NCI-H345 (cell line): Measurements from ENCODE around the gene MAP2K6.

Experiments
- DNase-seq: peaks from one replicate; lab custom pipeline; 2025; lab: John Stamatoyannopoulos, UW

Gene MAP2K6

DNA sequence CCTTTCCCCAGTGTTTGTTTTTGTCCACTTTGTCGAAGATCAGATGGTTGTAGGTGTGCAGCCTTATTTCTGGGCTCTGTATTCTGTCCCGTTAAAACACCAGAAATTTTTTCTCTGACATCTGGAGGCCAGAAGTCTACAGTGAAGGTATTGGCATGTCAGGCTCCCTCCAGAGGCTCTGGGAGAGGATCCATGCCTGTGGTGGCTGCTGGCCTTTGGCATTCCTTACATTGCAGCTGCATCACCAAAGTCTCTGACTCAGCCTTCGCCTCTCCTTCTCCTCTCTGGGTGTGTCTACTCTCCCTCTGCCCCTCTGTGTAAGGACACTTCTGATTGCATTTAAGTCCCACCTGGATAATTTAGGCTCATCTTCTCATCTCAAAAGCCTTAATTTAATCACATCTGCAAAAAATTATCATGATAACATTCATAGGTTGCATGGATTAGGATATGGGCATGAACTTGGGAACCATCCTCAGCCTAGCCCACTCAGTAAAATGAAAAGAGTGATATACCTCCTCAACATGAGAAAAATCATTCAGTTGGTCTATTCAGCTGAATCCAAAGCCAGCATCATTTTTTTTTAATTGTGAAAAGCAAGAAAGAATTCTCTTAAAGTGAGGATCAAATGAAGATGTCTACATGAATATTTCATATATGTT, 78.0 kb downstream of the MAP2K6 start:
- no peak for DNase-seq

DNA sequence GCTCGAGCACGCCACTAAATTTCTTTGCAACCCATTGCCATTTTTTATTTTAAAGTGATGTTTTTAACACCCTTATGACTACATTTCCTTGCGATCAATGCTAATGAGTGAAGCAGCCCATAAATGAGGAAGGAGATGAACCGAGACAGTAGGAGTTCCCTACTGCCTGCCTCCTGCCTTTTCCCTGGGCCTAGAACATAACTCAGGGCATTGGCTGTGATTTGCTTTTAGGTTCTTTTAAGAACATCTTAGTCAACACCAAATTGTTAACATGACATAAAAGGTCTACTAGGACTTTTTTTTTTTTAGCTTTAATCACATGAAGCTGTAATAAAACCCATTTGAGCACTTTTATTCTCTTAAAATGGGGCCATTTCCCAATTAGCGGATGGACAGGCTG, 81.3 kb downstream of the MAP2K6 start:
- DNase-seq = no peak

- DNase-seq = no peak
Measured at GRCh38 chr17:69497161-69497560, 82.7 kb downstream of the MAP2K6 start.

- DNase-seq = no peak
Measured at GRCh38 chr17:69499318-69499717, 84.8 kb downstream of the MAP2K6 start.

- DNase-seq = no peak
Measured at GRCh38 chr17:69500911-69501429, 86.5 kb downstream of the MAP2K6 start.

DNA sequence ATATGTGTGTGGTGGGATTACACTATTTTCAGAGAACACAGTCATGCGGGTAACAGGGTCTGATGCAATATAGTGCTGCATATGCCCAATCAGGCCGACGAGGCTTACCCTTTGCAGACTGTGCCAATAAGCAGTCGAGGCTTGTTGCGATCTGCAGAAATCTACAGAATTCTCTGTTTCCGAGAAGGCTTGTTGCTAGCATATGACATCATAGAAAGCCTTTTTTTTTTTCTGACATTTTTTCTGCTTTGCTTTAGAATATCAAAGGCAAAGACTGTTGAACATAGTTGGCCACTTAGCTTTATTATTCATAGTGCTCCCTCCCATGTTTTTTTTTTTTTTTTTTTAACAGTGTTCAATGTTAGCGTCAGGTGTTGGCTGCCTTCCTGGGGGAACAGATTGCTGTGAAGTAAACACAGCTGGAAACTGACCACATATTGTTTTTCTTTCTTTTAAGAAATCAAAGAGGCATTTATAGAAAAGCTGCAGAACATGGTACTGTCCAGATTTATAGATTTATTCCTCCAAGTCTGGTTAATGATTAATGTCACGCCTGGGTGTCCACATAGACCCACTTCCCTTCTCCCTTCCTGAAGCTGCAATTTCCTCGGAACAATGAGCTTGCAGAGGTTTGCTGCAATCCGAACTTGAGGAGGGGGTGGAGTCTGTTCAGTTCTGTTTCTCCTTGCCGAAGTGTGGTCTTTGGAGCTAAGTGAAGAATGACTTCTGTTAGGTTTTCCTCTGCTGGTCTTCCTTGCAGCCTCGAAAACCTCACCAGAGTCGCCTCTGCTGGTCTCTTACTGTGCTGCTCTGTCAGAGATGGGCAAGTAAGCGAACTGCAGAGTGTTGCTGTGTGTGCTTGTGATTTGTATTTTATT, 87.3 kb downstream of the MAP2K6 start:
- peak; percentile 30 for DNase-seq

GRCh38 chr17:69503711-69504110, 89.2 kb downstream of the MAP2K6 start:
- DNase-seq = no peak

DNA sequence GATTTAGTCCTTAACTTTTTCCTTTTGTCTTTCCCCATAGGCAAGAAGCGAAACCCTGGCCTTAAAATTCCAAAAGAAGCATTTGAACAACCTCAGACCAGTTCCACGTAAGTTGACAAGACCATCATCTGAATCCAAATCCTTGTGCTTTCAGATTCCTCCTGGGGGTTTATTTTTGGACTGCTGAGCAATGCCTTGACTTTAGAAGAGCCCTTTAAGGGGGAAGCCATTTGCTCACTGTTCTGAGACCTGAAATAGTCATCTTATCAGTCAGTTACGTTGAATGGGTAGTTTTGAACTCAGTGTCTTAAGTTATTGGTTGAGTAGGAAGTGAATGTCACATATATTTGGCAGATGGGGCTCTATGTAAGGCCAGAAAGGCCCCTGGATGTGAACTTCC, 91.2 kb downstream of the MAP2K6 start:
- no peak for DNase-seq

DNA sequence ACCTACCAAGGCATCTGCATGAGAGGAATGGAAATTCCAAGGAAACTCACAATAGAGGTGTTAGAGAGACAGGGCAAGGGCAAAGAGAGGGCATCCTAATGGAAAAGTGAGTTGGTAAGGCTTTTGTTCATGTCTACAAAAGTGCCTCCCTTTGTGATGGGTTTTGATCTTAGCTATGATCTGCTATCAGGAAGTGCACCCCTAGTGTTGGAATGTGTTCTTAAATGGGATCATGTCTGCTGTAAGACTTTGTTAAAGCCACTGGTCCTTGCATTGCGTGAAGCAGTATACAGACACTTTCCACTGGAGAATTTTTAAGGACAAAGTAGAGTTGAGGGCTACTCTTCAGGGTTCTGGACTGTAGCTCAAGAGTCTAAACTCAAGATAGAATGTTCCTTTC, 92.0 kb downstream of the MAP2K6 start:
- no peak for DNase-seq

GRCh38 chr17:69508814-69509213, 94.3 kb downstream of the MAP2K6 start:
- DNase-seq = no peak

DNA sequence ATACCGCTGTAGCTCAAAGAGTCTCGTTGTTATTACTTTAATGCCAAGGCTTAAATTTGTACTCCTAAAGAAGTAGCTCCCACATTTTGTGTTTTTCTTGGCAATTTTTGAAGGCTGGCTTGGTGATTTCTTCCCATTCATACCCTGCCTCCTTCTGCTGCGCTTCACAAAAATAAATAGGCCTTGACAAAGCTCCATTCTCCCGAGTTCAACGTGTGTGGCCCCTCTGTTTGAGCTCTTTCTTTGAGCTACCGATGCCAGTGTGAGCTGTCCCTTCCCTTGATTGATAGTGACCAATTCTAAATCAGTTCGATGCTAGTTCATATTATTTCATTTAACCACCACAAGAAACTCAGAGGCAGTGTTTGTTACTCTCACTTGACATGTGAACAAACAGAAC, 96.8 kb downstream of the MAP2K6 start:
- no peak for DNase-seq

- DNase-seq = no peak
Measured at GRCh38 chr17:69512946-69513345, 98.4 kb downstream of the MAP2K6 start.

DNA sequence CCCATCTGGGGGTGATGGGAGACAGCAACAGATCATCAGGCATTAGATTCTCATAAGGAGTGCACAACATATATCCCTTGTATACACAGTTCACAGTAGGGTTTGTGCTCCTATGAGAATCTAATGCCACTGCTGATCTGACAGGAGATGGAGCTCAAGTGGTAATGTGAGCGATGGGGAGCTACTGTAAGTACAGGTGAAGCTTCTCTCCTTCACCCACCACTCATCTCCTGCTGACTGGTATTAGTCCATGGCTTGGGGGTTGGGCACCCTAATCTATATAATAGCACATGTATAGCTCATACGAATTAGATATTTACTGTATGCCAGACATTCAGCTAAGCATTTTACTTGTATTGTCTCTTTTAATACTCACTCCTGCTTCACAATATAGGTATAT, 101.7 kb downstream of the MAP2K6 start:
- no peak for DNase-seq

- DNase-seq = no peak
Measured at GRCh38 chr17:69516911-69517310, 102.4 kb downstream of the MAP2K6 start.

DNA sequence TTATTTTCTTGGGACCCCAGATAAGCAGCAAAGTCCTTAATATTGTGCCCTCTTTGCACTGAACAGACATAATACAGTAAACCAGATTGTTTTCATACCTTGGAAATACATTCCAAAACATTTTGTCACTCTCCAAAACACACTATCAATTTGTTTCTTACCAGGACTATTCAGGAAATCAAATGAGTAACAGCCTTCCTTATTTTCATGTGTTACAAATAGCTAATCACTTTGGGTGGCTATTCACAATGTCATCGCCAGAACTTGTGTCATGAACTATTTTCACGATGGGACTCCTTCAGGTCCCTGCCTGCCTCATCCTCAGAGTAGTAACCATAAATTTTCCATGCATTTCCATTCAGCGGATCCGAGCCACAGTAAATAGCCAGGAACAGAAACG, 104.5 kb downstream of the MAP2K6 start:
- DNase-seq = no peak

DNA sequence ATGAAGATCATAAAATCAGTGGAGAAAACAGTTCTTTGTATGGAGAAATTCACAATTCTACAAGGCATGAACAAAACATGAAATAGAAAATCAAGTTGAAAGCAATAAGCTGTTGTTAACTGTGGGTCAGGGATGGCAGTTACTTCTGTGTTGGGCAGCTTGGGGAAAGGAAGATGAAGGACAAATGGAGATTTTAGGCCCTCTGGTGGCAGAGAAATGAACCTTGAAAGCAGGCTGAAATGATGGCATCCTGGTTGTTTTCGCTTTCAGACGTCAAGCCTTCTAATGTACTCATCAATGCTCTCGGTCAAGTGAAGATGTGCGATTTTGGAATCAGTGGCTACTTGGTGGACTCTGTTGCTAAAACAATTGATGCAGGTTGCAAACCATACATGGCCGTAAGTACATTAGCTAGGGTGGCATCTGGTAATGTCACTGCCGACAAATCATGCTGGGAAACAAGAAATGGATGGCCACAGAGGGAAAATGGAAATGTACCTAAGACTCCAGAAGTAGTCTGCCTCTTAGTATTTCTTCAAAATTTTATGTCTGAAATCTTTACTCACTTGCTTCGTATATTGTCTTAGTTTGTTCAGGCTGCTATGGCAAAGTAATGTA, 108.9 kb downstream of the MAP2K6 start:
- DNase-seq = peak; percentile 14

DNA sequence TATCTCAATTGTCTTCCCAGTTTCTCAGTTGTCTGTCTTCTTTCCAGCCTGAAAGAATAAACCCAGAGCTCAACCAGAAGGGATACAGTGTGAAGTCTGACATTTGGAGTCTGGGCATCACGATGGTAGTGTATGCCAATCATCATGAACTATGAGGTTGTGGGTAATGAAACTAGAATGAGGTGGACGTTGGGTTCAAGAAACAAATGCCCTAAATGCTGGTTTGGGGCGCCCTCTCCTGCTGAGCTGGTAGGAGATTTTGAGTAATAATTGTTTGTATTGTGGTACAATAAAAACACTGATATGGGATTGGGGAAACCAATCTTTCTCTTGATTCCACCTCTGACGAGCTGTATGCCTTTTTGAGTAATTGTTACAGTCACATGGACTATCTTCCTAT, 110.4 kb downstream of the MAP2K6 start:
- no peak for DNase-seq

- peak; percentile 5 for DNase-seq
Measured at GRCh38 chr17:69525920-69526841, 111.7 kb downstream of the MAP2K6 start.

GRCh38 chr17:69528035-69528434, 113.5 kb downstream of the MAP2K6 start:
- DNase-seq = no peak

DNA sequence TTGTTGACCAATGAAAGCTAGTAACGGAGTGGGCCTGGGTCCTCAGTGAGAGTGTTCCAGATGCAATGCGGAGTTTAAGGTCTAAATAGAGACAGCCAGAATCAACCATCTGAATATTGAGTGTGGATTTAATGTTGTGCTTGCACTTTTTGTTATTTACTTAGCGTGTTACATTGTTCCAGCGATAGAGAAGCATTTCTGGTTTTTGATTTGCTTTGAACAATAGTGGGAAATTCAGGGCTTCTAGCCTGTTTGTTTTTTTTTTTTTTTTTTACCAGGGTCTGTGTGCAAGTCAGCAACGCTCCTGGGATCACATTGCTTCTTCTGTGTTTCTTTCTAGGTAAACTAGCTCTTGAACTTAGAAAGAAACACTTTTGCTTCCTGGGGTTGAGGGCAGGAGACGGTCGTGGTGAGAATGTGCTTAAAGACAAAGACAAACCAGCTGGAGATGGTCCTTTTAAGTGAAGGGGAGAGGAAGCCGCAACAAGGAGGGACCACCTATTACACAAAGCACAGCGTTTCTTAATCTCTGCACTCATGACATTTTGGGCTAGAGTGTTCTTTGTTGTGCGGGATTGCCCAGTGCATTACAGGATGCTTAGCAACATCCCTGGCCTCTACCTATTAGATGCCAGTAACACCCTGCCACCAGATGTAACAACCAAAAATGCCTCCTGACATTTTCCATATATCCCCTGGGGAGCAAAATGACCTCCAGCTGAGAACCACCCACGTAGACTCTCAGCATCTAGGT, 119.2 kb downstream of the MAP2K6 start:
- no peak for DNase-seq

DNA sequence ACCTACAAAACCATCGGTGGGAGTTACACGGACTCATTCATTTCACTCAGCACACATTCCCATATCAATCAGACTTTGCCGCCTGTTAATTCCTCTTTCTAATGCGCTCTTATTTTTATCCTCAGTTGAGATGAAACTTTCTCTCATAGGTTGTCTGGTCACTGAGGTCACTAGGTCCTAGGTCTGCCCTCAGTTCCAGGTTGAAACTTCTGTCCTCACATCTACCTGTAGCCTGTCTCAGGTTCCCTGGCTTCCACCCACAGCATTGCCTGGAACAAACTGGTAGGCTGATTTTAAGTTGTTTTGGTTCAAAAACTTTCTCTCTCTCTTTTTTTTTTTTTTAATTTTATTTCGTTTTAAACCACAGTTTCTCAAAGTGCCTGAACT, 119.7 kb downstream of the MAP2K6 start:
- DNase-seq = no peak
